ENCODE measurements around the gene KBTBD6.
"Not testable (repeated sequence)": the region's sequence is repeated elsewhere in the genome, so short reads cannot be mapped to it uniquely, and the experiment has no call there.

The KBTBD6 gene, protein sequence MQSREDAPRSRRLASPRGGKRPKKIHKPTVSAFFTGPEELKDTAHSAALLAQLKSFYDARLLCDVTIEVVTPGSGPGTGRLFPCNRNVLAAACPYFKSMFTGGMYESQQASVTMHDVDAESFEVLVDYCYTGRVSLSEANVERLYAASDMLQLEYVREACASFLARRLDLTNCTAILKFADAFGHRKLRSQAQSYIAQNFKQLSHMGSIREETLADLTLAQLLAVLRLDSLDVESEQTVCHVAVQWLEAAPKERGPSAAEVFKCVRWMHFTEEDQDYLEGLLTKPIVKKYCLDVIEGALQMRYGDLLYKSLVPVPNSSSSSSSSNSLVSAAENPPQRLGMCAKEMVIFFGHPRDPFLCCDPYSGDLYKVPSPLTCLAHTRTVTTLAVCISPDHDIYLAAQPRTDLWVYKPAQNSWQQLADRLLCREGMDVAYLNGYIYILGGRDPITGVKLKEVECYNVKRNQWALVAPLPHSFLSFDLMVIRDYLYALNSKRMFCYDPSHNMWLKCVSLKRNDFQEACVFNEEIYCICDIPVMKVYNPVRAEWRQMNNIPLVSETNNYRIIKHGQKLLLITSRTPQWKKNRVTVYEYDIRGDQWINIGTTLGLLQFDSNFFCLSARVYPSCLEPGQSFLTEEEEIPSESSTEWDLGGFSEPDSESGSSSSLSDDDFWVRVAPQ

DNA sequence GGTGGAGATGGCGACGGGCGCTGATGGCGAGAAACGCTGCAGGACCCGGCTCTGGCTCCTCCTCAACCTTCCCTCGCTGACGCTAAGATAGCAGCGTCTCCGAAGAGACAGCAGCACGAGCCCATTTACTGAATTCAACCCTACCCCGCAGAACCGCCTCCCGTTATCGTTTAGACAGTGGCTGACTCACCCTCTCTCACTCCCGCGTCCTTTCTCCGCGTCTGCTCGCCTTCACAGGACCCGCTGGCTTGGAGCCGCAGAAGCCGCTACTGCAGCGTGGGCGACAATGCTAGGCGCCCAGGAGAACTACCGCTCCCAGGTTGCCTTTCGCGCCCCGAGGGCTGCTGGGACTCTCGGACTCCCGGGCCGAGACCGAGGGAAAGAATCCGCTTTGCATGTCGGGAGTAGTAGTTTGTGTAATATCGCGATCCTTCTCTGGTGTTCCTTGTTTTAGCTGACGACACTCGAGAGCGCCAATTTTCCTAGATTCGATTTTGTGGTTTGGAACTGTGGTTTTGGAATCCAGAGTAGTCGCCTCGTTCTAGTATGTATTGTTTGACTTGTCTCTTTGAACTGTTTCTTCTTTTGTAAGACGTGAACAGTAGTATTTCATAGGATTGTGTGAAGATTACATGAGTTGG lies at the start of gene KBTBD6:
Gene KBTBD6, minus strand, starts transcription at position 291 of the 641 bp plus-strand sequence. CDS start 291 bp downstream, outside the sequence.
- TF ChIP-seq, protein P1, sequence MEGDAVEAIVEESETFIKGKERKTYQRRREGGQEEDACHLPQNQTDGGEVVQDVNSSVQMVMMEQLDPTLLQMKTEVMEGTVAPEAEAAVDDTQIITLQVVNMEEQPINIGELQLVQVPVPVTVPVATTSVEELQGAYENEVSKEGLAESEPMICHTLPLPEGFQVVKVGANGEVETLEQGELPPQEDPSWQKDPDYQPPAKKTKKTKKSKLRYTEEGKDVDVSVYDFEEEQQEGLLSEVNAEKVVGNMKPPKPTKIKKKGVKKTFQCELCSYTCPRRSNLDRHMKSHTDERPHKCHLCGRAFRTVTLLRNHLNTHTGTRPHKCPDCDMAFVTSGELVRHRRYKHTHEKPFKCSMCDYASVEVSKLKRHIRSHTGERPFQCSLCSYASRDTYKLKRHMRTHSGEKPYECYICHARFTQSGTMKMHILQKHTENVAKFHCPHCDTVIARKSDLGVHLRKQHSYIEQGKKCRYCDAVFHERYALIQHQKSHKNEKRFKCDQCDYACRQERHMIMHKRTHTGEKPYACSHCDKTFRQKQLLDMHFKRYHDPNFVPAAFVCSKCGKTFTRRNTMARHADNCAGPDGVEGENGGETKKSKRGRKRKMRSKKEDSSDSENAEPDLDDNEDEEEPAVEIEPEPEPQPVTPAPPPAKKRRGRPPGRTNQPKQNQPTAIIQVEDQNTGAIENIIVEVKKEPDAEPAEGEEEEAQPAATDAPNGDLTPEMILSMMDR (IDR thresholded peaks at IDR 0.05; ENCODE audit: low read depth, low read length) = no peak
- peak within 1 kb of the TSS; percentile 78 for H3K4me3 ChIP-seq (ENCODE audit: low read depth, low read length)

DNA sequence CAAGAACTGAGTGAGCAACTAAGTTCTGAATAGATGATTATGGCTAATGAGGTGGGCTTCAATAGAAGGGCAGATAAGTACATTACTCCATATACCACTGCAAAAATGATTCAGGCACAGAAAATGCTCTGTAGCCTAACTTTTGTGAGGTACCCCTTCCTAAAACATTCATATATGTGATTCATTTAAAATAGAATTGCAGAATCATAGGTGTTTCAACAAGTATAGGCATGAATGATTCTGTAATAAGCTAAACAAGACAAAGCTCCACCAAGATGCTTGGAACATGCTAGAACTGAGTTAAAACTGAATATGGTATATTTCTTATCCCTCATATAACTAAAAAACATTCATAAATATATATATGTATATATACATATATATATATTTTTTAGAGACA lies 49.6 kb upstream of the KBTBD6 start:
- TF ChIP-seq, protein P1 (IDR thresholded peaks at IDR 0.05; ENCODE audit: low read depth, low read length) = no peak
- H3K4me3 ChIP-seq (ENCODE audit: low read depth, low read length) = no peak overlapping the region

DNA sequence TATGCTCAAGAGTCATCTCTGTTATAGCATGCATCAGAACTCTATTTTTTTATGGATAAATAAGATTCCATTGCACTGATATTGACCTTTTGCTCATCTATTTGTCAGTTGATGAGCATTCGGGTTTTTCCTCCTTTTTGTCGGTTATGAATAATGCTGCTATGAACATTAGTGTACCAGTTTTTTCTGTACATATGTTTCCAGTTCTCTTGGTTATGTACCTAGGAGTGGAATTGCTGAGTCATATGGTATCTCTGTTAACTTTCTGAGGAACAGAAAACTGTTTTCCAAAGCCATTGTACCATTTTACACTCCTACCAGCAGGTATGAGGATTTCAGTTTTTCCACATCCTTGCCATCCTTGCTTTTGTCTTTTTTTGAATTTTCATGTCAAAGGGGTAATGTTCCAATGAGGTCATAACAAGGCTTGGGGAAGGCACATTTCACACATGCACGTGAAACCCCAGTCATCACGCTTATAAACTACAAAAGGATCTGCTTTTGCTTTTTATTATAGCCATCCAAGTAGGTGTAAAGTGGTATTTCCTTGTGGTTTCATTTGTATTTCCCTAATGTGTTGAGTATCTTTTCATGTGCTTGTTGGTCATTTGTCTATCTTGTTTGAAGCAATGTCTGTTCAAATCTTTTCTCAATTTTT lies 47.1 kb upstream of the KBTBD6 start:
- TF ChIP-seq, protein P1 (IDR thresholded peaks at IDR 0.05; ENCODE audit: low read depth, low read length) = no peak
- H3K4me3 ChIP-seq (ENCODE audit: low read depth, low read length) = no peak overlapping the region

DNA sequence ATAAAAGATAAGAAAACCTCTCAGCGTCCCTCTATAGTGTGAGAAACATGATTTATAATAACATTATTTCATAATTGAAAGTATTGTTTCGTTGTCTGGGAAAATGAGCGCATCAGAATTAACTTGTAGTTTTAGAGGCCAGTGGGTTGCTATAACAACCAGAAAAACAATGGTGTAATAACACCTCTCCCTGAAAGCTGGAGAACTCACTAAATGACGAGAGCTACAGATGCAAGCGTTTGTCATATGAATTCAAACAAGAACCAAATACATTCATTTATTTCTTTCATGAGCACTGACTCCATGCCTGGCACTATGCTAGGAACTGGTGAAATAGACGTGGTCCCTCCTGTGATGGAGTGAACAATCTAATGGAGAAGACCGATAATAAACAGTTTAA lies 45.4 kb upstream of the KBTBD6 start:
- TF ChIP-seq, protein P1 (IDR thresholded peaks at IDR 0.05; ENCODE audit: low read depth, low read length) = no peak
- H3K4me3 ChIP-seq (ENCODE audit: low read depth, low read length) = no peak overlapping the region

DNA sequence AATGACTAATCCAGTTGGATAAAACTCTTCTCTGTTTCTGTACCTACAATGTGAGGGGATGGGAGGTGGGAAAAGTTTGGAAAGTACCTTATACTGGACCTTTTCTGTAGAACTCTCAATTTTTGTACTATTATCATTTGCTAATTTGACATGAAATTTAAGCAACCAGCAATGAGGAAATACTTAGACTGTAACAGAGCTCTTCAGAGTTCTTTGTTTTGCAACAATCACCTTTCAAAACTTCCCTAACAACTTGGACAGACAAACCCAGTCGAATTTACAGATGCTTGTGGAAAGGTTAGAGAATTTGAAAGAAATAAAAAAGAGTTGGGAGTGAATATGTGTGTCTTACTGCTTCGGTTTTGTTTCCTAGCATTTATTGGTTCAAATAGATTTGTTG lies 45.0 kb upstream of the KBTBD6 start:
- no peak overlapping the region for H3K4me3 ChIP-seq (ENCODE audit: low read depth, low read length)
- TF ChIP-seq, protein P1 (IDR thresholded peaks at IDR 0.05; ENCODE audit: low read depth, low read length) = no peak

DNA sequence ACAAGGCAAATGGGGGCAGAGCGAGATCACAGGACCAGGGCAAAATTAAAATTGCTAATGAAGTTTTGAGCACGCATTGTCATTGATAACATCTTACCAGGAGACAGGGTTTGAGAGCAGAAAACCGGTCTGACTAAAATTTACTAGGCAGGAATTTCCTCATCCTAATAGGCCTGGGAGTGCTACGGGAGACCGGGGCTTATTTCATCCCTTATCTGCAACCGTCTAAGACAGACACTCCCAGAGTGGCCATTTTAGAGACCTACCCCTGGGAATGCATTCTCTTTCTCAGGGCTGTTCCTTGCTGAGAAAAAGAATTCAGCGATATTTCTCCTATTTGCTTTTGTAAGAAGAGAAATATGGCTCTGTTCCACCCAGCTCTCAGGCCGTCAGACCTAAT lies 43.0 kb upstream of the KBTBD6 start:
- H3K4me3 ChIP-seq (ENCODE audit: low read depth, low read length) = not testable (repeated sequence)

DNA sequence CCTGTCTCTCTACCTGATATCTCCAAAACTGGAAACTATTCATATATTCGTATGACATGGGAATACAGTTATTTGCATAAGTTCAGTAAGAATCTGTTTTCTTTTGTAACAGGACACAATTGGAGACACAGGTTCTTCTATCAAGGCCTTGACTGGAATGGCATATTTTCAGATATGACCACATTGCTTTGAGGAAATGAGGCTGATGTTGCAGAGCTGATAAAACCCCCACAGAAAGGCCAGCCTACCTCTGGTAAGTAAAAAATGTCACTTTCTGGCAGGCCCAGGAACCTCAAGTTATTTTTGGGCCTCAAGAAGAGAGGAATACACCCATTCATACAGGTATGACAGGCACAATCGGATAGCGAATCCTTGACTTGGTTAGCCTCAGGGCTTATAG lies 29.5 kb upstream of the KBTBD6 start:
- TF ChIP-seq, protein P1 (IDR thresholded peaks at IDR 0.05; ENCODE audit: low read depth, low read length) = no peak
- no peak overlapping the region for H3K4me3 ChIP-seq (ENCODE audit: low read depth, low read length)
